ENCODE measurements around the gene E4F1. TPM values are rescaled to one million over a fixed set of nuclear protein-coding genes. Genes with fewer than 3 reads are reported as not detected.

Gene E4F1
- total and polyA plus RNA-seq, 2 of the 8 experiments (the other 6 are each of a cell fraction or from before 2014, with no cell fraction given) = 22.2 to 27.0 TPM

DNA sequence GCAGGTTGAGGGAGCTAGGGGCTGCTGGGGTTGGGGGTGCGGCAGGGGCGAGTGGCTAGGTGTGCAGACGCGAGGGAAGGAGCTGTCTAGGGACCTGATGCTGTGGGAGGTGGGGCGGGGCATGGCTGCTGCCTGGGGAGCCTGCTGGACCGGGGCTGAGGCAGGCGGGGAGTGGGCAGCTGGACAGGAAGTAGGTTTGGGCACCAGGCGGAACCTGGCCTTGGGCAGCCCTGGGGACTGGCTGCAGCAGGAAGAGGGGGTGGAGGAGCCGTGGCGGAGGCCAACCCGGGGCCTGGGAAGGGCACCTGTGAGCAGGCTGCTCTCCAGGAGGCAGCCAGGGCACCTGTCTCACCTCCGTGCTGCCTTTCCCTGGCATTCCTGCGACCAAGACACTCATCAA is 7.0 kb downstream of the E4F1 start:
- no peak overlapping the region for H3K27ac ChIP-seq (ENCODE audit: low read depth, low read length)
- WGBS, 2 experiments (ENCODE audit: extremely low coverage in 1 of 2, insufficient coverage in 1 of 2, insufficient read length in 1 of 2, insufficient replicate concordance in 2 of 2, low coverage in 1 of 2, low lambda C conversion rate in 2 of 2, missing lambda C conversion rate in 1 of 2) = 93% methylated on average over 9 of the region's 13 CpGs; no CpG with 5 or more reads in 1 of the 2 experiments
- no peak overlapping the region for H3K4me2 ChIP-seq (ENCODE audit: insufficient read depth in 1 of 2, low read depth in 2 of 2, low read length in 2 of 2)
- CTCF ChIA-PET (ENCODE audit: partially characterized antibody) = interaction anchor here (2.5 kb wide), 1 partner anchor 36 kb away, joined by 7 read pairs; no protein-coding TSS in a partner anchor
- H3K23me2 ChIP-seq (ENCODE audit: low read depth, low read length) = no peaks in the 10 kb centered on the region
- H3K36me3 ChIP-seq (ENCODE audit: control insufficient read depth in 2 of 4, insufficient read depth in 4 of 4, low read length in 3 of 4) = peaks cover 3 to 52% (median 5%) of the 10 kb centered on the region in 4 experiments; a peak in 5 of 8 replicates
- no peak overlapping the region for H2AK5ac ChIP-seq (ENCODE audit: low read depth, low read length)
- H3K79me2 ChIP-seq (ENCODE audit: control insufficient read depth in 1 of 2, insufficient read depth in 2 of 2, low read length in 2 of 2) = peaks cover 0 to 16% of the 10 kb centered on the region in 2 experiments; a peak in 1 of 4 replicates
- no peak overlapping the region for H3K23ac ChIP-seq (ENCODE audit: insufficient read length)
- TF ChIP-seq RFX5 (IDR thresholded peaks at IDR 0.05; ENCODE audit: borderline replicate concordance, low read depth, low read length) (no peak), SAP30 (IDR thresholded peaks at IDR 0.05; ENCODE audit: insufficient read depth, insufficient replicate concordance, low read length) (no peak), BCL11A (IDR thresholded peaks at IDR 0.05; ENCODE audit: low read depth in 2 of 2, low read length in 2 of 2) (no peak)
- TF ChIP-seq, protein P1, sequence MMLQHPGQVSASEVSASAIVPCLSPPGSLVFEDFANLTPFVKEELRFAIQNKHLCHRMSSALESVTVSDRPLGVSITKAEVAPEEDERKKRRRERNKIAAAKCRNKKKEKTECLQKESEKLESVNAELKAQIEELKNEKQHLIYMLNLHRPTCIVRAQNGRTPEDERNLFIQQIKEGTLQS (IDR thresholded peaks at IDR 0.05; ENCODE audit: insufficient read depth, low read depth, low read length) = no peak
- H2BK5ac ChIP-seq (ENCODE audit: low read depth, low read length) = no peak overlapping the region
- no peak overlapping the region for H2BK12ac ChIP-seq (ENCODE audit: low read depth, low read length)
- no peak overlapping the region for H2BK15ac ChIP-seq (ENCODE audit: low read length)
- no peak overlapping the region for H3K4ac ChIP-seq (replicated peaks; ENCODE audit: insufficient read length, low read depth, low read length)
- H3K9ac ChIP-seq (replicated peaks in 1 of 4; ENCODE audit: extremely low read depth in 1 of 4, low read depth in 3 of 4, low read length in 3 of 4) = no peak overlapping the region
- no peaks in the 10 kb centered on the region for H3K9me3 ChIP-seq (ENCODE audit: insufficient read depth in 2 of 2, low read depth in 1 of 2, low read length in 1 of 2)
- H3K14ac ChIP-seq (ENCODE audit: insufficient read length) = no peak overlapping the region
- no peak overlapping the region for H2BK20ac ChIP-seq (ENCODE audit: low read length)
- POLR2A ChIA-PET (ENCODE audit: partially characterized antibody) = interaction anchor here (1.3 to 6.7 kb wide), 8 partner anchors 9 to 62 kb away, joined by 4 to 37 read pairs (median 5); partner anchors contain the start of genes BRICD5, ECI1 and PGP
- FAIRE-seq (no peak), DNase-seq (ENCODE audit: low read depth in 1 of 2, low spot score in 2 of 2) (no peak)
- no peak overlapping the region for H4K5ac ChIP-seq (ENCODE audit: insufficient read length, low read depth, low read length)
- H2AFZ ChIP-seq (ENCODE audit: low read length) = no peak overlapping the region
- H3K56ac ChIP-seq (replicated peaks; ENCODE audit: insufficient read length, low read depth, low read length) = no peak overlapping the region
- H3K27me3 ChIP-seq (replicated peaks in 1 of 4; ENCODE audit: control insufficient read depth in 3 of 4, extremely low read depth in 1 of 4, insufficient read depth in 3 of 4, low read length in 3 of 4) = no peaks in the 10 kb centered on the region
- H2BK120ac ChIP-seq (replicated peaks; ENCODE audit: low read depth, low read length) = no peak overlapping the region
- H4K91ac ChIP-seq (replicated peaks; ENCODE audit: insufficient read length, low read length) = no peak overlapping the region
- H4K8ac ChIP-seq (ENCODE audit: extremely low read depth, insufficient read depth, low read length) = no peak overlapping the region
- H3K18ac ChIP-seq (ENCODE audit: extremely low read depth, low read length) = no peak overlapping the region
- peaks cover 3% of the 10 kb centered on the region; the same call in 1 of the 2 replicates for H3K79me1 ChIP-seq (ENCODE audit: low read depth, low read length)
- H3K4me3 ChIP-seq (ENCODE audit: extremely low read depth in 1 of 4, insufficient read depth in 2 of 4, low read depth in 3 of 4, low read length in 4 of 4) = no peak overlapping the region
- no peaks in the 10 kb centered on the region for H3K4me1 ChIP-seq (replicated peaks in 1 of 4; ENCODE audit: control insufficient read depth in 3 of 4, insufficient read depth in 4 of 4, low read length in 3 of 4)
- H4K20me1 ChIP-seq (replicated peaks in 1 of 2; ENCODE audit: control insufficient read depth in 1 of 2, insufficient read depth in 2 of 2, low read length in 2 of 2) = peaks cover 9 to 21% of the 10 kb centered on the region in 2 experiments
